DOHH2 (cell line): ENCODE results near the gene PCDH15.

Source experiments
- CTCF ChIP-seq: fragments of 200-600 bp; sonication (generic); IDR thresholded peaks from one replicate; pipeline ENCODE4 v1.5.1; 2014; ENCODE audit warnings: antibody characterized with exemption, mild to moderate bottlenecking, low read depth, low read length; ENCODE audit not compliant: poor library complexity, severe bottlenecking
- EZH2phosphoT487 ChIP-seq: fragments of 200-600 bp; sonication (generic); IDR thresholded peaks from 2 replicates; pipeline ENCODE4 v1.6.1; 2017; ENCODE audit warnings: borderline replicate concordance, mild to moderate bottlenecking, antibody characterized with exemption, low read length, moderate library complexity, mixed read lengths

DNA sequence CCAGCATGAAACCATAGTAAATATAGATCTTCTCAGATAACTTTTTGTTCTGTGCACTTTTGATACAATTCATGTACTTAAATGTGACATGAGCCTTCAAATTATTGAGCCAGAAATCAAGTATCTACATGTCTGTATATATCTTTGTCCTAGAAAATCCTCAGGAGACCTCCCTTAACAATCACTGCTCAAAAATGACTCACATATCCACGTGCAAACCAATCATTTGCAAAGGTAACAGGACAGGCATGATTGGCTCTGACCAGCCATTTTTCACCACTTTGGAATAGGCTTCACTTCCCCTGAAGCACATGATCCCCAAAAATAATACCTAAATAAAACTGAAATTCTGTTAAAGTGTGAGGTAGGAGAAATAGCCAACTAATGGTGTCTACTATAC lies 902.5 kb downstream of the PCDH15 start:
- TF ChIP-seq CTCF (no peak), EZH2phosphoT487 (no peak)
